Right forelimb (tissue), 1 donor: ENCODE measurements around the gene MYO3B.
"Not testable (repeated sequence)": the region's sequence is repeated elsewhere in the genome, so short reads cannot be mapped to it uniquely, and the experiment has no call there.

Source experiments
- DNase-seq: peaks from one replicate; pipeline ENCODE4 v3.0.0-alpha.2; 2018

The MYO3B gene

DNA sequence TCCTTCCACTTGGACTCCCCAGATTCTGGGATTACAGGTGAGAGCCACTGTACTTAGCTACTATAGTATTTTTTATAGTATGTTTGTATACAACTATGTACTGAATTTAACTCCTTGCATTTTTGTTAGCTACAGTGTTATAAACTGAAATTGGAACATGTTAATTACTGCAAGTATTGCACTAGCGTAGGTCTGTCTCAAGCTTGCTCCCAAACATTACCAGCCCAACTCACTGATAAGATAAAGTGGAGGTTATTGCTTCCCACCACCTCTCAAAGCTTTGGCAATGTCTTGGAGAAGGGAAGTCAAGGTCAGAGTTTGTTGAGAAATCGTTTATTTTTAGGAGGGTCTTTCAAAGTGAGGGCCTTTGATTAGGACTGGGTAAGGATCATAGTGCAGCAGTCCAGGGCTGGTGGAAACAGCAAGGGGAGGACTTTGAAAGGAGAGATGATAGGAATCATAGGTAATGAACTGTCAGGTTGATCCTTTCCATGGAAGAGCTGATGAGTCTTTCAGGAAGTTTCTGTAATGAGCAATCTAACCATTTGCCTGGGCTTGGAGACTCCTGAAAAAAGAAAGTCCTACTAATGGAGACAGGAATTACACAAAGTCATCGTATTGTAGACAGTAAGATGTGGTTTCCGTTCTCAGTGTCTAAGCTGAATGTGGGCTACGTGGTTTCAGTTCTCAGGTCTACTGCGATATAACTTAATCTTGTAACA is 257.1 kb downstream of the MYO3B start:
- DNase-seq, result no peak

- DNase-seq, result no peak
These were observed 258.4 kb downstream of the MYO3B start for GRCh38 chr2:170436077-170436943.

DNA sequence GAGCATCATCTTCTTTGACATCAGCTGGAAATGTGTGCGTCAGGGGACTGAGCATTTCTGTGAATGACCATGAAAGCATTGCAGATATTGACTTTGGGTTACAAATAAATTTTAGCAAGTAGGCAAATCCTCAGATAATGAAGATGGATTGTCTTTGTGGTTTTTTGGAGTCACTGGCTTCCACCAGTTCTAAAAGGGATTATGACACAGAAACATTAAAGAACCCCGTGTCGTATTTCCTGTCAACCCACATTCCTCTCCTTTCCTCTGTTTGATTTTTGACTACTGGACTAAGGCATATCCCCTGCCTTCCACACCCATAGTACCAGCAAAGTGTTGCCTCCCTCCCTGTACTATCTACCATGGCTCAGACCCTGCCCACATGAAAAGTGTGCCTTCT is 268.1 kb downstream of the MYO3B start:
- no peak for DNase-seq

DNA sequence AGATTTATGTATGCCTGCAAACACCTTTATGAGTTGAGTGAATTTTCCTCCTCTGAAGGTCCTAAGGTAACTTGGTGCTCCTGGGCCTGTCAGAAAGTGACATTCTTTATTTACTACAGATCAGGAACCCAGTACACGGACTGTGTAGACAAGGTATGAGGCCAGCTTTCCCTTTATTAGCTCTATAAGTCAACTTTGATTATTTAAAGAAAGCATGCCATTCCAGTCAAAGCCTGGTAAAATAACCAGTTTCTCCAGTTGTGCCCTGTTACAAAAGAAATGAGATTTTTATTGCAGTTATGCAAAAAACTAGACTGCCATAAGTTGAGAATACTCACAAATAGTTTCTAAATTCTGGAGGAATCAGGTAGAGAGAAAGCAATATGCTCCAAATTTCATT is 271.1 kb downstream of the MYO3B start:
- DNase-seq, result no peak

DNA sequence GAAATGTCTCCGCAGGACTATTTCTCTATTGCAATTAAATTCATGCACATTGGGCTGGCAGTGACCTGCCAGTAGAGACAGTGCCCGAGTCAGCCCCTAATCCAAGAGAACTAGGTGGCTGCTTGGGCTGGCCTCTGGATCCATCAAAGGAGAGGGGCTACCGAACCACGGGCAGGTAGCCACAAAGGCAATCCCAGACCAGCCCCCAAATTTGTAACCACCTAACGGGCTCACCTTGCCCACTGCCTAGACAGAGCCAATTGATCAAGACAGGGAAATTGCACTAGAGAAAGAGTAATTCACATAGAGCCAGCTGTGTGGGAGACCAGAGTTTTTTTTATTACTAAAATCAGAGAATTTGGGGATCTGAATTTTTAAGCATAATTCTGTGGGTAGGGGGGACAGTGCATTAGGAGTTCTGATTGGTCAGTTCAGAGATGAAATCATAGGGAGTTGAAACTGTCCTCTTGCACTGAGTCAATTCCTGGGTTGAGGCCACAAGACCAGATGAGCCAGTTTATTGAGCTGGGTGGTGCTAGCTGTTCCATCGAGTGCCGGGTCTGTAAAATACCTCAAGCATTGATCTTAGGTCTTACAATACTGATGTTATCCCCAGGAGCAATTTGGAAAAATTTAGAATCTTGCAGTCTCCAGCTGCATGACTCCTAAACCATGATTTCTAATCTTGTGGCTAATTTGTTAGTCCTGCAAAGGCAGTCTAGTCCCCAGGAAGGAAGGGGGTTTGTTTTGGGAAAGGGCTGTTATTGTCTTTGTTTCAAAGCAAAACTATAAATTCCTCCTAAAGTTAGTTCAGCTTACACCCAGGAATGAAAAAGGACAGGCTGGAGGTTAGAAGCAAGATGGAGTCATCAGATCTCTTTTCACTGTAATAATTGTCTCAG is 276.8 kb downstream of the MYO3B start:
- DNase-seq, result no peak

DNA sequence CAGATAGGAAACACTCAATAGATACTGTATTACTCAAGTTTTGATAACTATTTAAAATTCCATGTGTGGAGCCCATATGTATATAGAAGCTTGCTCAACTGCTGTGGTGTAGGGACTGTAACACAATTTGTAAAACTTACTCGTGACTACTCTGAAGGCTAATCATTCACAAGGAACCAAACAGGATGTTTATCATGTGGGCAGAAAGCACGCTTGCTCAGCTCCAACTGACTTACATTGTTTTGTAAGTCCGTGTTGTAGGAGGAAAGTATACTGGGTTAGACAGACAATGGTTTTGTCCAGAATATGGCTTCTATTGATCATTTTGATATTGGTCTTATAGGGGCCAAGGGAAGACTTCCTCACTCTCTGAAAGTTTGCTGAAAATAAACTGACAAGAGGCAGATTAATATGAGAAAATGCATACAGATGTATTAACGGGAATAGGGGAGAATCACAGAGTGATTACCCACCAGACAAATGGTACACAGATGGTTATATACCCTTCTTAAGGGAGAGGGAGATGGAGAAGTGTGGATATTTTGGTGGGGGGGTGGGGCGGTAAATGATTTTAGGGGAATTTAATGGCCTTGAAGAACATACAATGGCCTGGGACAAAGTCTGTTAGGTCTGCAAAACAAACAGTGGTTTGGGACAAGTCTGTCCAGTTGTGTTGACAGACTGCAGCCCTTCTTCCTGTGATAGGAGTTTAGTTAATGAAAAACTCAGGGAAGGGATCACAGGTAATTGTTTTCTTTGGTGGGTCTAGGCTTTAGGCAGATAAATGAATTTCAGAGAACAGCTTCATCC is 277.9 kb downstream of the MYO3B start:
- DNase-seq, result no peak

GRCh38 chr2:170456914-170457313 is 279.0 kb downstream of the MYO3B start:
- DNase-seq, result no peak

- DNase-seq, result no peak
These were observed 279.8 kb downstream of the MYO3B start for GRCh38 chr2:170457742-170458141.

GRCh38 chr2:170461889-170462288 is 283.9 kb downstream of the MYO3B start:
- no peak for DNase-seq

- no peak for DNase-seq
These were observed 284.7 kb downstream of the MYO3B start for GRCh38 chr2:170462433-170463205.

GRCh38 chr2:170463206-170463537 is 285.2 kb downstream of the MYO3B start:
- no peak for DNase-seq

GRCh38 chr2:170464268-170464667 is 286.3 kb downstream of the MYO3B start:
- DNase-seq, result no peak

DNA sequence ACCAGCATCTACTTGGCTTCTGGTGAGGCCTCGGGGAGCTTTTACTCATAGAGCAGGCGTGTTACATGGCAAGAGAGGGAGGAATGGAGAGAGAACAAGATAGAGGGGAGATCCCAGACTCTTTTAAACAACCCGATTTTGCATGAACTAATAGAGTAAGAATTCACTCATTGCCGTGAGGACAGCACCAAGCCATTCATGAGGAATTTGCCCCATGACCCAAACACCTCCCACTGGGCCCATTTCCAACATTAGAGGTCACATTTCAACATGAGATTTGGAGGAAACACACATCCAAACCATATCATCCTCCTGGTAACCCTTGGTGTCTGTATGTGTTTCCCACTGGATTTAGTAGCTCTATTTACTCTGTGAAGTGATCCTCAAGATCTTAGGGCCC is 287.3 kb downstream of the MYO3B start:
- no peak for DNase-seq

GRCh38 chr2:170466632-170467031 is 288.7 kb downstream of the MYO3B start:
- DNase-seq, result no peak

- no peak for DNase-seq
These were observed 289.8 kb downstream of the MYO3B start for GRCh38 chr2:170467568-170468422.

DNA sequence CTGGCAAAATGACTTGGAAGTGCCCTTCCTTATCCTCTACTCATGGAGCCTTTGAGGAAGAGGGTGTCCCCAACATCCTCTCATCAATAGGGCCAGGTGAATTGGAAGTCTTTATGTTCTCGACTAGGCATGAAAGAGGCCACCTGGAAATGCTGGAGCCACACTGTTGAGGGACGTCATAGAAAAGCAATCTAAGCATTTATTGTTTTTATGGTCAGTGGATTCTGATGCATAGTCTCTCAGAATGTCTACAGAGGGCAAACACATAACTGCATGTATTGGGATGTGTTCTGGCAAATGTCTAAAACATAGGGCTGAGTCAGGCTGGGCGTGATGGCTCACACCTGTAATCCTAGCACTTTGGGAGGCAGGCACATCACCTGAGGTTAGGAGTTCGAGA is 290.6 kb downstream of the MYO3B start:
- no peak for DNase-seq

DNA sequence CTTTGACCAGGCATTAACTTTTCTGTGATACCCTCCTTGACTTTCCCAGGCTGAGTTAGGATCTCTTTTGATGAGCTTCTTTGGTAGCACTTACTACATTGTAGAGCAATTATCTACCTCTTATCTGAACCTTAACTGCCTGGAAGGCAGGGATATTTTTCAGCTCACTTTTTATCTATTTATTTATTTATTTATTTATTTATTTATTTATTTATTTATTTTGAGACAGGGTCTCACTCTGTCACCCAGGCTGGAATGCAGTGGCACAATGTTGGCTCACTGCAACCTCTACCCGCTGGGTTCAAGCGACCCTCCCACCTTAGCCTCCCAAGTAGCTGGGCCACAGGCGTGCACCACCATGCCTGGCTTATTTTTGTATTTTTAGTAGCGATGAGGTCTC is 294.6 kb downstream of the MYO3B start:
- not testable (repeated sequence) for DNase-seq

- DNase-seq, result no peak
These were observed 297.9 kb downstream of the MYO3B start for GRCh38 chr2:170475878-170476277.

- DNase-seq, result no peak
These were observed 299.7 kb downstream of the MYO3B start for GRCh38 chr2:170477630-170478029.

DNA sequence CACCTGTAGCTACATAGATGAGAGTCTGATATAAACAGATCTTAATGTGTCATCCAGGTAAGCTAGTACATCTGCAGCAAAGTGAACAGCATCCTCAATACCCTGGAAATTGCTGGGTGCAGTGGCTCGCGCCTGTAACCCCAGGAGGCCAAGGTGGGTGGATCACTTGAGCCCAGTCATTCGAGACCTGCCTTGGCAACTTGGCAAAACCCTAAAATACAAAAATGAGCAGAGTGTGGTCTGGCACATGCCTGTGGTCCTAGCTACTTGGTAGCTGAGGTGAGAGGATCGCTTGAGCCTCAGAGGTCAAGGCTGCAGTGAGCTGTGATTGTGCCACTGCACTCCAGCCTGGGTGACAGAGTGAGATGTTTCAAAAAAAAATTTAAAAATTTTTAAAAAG is 303.3 kb downstream of the MYO3B start:
- no peak for DNase-seq

DNA sequence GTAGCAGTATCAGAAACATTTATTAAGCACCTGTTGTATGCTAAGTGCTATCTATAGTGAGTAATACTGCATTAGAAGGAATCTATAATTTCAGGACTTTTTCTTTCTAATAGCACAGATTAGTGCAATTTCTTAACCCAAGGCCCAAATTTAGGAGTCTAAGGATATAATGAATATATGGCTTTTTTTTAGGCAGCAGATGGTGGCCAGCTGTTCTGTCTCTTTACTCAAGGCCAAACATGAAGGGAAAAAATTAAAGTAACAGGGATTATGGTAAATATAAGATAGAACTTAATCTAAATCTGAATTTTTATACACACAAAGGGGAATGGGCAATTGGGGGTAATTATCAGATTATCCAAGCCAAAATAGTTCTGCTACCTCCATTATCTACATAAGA is 306.6 kb downstream of the MYO3B start:
- DNase-seq, result no peak
